ENCODE data around the gene WIPF1.

Gene WIPF1

GRCh38 chr2:174623106-174623637 lies 25.6 kb upstream of the WIPF1 start:
- DNase-seq (ENCODE audit: low read depth in 1 of 2, low spot score in 1 of 2), result no peak

DNA sequence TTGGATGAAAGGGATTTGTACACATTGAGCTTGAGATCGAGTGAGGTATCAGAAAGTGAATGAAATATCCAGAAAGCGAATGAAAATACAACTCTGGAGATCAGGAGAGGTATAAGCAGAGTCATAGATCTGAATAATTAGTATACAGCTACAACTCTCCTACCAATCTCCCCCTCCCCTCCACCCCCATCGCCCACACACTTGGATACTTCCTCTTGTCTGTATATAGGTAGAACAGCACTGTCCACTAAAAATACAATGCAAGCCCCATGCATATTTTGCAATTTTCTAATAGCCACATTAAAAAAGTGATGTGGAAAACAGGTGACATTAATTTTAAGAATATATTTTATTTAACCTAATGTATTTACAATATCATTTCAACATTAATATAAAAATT lies 23.7 kb upstream of the WIPF1 start:
- no peak for DNase-seq (ENCODE audit: low read depth in 1 of 2, low spot score in 1 of 2)

GRCh38 chr2:174618179-174618578 lies 20.6 kb upstream of the WIPF1 start:
- no peak for DNase-seq (ENCODE audit: low read depth in 1 of 2, low spot score in 1 of 2)

DNA sequence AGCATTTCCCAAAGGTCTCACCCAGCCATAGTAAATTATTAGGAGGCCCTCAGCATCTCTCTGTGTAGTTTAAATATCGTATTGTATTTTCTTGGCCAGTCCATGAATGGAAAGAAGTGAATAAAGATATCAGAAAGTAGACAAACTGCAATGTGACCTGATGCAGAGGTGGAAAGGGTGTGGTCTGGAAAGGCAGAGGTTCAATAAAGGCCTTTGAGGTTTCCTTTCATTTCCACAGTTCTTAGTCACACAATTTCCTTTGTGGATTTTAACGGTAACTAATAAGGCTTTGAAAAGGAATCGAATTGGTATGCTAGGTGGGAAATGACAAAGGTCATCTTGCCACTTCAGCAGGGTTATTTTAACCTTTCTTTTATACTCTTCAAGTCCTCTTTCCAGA lies 20.1 kb upstream of the WIPF1 start:
- no peak for DNase-seq (ENCODE audit: low read depth in 1 of 2, low spot score in 1 of 2)

GRCh38 chr2:174617120-174617519 lies 19.5 kb upstream of the WIPF1 start:
- DNase-seq (ENCODE audit: low read depth in 1 of 2, low spot score in 1 of 2), result no peak

GRCh38 chr2:174615871-174616436 lies 18.4 kb upstream of the WIPF1 start:
- no peak for DNase-seq (ENCODE audit: low read depth in 1 of 2, low spot score in 1 of 2)

GRCh38 chr2:174614261-174614660 lies 16.7 kb upstream of the WIPF1 start:
- DNase-seq (ENCODE audit: low read depth in 1 of 2, low spot score in 1 of 2), result no peak

DNA sequence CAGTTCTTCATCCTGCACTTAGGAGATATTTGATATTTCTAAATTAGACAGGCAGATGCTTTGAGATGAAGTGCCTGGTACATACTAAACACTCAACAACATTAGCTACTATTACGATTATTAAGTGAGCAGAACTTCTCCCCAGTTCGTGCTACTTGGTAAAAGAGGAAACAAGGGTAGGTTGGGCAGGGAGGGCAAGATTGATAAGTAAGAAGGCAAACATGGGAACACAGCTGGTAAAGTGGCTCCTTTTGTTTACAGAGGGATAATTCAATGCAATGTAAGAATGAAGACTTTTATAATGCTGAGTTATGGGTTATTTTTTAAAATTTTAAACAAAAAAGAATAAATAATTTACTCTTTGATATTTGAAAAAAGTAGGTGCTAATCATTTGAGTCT lies 15.9 kb upstream of the WIPF1 start:
- DNase-seq (ENCODE audit: low read depth in 1 of 2, low spot score in 1 of 2), result no peak

DNA sequence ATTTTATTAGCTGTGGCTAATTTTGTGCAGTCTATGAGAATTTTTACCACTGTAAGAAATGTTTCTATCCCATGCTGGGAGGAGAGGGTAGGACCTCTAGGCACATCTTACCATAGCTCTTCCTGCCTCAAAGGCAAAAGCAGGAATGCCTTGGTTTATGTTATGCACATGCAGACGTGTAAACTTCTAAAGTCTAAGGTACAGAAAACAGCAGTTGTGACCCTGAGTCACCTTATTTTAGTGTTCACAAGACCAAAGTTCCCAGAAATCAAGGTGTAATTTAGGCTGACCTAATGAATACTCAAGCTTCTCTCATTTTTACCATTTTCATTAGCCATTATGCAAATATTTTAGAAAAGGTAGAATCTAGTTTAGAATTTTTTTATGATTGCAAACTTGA lies 15.4 kb upstream of the WIPF1 start:
- no peak for DNase-seq (ENCODE audit: low read depth in 1 of 2, low spot score in 1 of 2)

- DNase-seq (ENCODE audit: low read depth in 1 of 2, low spot score in 1 of 2), result no peak
These were observed 14.2 kb upstream of the WIPF1 start for GRCh38 chr2:174611854-174612253.

GRCh38 chr2:174611006-174611405 lies 13.4 kb upstream of the WIPF1 start:
- no peak for DNase-seq (ENCODE audit: low read depth in 1 of 2, low spot score in 1 of 2)

DNA sequence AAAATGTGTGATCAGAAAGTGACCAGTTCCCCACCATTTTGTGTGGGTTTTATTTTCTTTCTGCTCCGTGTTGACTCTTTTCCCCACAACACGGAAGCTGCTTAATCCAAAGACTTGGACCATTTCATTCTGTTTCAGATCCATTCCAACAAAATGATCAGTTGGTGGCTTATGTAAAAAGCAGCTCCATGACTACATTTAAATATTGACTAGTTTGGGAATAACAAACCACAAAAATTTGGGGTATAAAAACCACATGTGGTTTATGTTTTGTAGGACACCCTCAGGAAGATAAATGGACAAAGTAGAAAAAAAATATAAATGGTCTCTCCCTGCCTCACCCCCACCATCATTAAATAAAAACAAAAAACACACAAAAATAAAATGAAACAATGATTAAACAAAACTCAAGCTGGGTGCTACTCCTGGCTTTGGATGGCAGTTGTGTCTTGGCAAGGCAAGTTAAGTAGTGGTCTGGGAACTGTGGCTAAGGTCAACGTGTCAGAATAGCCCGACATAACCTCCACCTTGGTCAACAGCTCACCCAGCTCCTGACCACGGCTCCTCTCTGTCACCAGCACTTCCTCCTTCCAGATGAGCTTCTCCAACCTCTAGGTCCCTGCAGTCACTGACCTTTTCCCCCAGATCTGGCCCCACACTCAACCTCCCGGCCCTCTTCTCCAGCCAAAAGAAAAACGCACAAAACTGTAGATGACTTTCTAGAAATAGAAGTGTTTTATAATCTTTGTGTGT lies 12.8 kb upstream of the WIPF1 start:
- DNase-seq (ENCODE audit: low read depth in 1 of 2, low spot score in 1 of 2), result no peak

DNA sequence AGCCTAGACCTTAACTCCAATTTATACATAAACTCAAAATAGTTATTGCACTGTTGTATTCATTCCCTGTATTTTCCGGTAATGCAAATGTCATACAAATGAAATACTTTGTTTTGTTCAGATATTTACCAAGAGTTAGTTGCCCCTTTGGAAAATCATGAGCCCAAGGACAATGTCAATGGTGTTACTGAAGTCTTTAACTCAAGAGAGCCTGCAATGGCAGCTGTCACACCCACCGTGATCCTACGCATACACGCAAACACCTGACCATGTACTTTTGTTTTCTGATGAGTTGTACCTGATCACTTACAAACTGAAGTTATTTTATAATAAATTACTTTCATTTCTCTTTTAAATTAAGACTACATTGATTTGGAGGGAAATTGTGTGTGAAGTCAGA lies 11.7 kb upstream of the WIPF1 start:
- DNase-seq (ENCODE audit: low read depth in 1 of 2, low spot score in 1 of 2), result no peak

GRCh38 chr2:174608866-174609214 lies 11.2 kb upstream of the WIPF1 start:
- DNase-seq (ENCODE audit: low read depth in 1 of 2, low spot score in 1 of 2), result no peak

GRCh38 chr2:174607989-174608865 lies 10.6 kb upstream of the WIPF1 start:
- DNase-seq (ENCODE audit: low read depth in 1 of 2, low spot score in 1 of 2), result no peak

DNA sequence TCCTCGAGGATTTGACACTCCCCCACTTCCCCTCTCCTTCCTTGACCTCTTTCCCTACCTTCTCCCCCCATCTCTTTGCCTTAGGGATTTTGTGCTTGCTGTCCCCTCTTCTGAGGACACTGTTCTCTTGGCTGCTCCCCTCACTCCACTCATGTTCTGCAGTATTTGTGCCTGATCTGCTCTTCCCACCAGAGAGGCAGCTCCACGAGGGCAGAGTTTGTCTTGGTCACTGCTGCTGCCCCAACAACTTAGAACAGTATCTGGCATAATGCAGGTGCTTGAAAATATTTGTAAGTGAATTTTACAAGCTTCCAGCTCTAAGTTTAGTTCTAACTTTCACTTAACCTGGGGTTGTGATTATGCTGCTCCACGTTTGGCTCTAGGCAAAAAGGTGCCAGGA lies 10.0 kb upstream of the WIPF1 start:
- no peak for DNase-seq (ENCODE audit: low read depth in 1 of 2, low spot score in 1 of 2)

DNA sequence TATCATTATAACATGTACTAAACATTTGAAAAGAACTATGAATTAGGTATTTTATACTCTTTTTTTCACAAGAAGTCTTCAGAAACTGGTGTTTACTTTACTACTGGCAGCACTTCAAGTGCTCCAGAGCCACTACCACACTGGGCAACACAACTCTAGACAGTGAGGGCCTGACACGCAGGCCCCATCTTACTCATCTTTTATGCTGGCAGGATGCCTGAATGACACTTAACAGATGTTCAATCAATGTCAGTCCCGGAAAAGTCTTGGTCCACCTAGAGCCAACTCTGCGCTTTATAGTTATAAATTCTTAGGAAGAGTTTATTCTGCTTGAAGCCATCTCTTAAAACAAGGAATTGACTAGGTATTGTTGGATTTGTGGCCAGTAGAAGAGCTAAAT lies 8.7 kb upstream of the WIPF1 start:
- DNase-seq (ENCODE audit: low read depth in 1 of 2, low spot score in 1 of 2), result no peak

DNA sequence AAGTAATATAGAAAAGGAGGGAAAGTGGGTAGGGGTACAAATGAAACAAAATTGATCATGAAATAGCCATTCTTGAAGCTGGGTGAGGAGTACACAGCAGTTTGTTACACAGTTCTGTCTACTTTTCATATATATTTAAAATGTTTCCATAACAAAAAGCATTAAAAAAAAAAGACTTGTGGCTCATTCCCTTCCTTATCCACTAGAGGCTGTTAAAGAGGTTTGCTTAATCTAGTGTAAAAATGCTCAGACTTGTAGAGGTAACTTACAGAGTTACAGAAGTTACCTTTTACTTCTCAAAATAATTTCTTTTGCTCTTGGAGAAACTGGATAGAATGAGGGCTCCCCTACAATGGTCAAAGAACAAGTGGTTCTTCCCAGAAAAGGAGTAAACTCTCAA lies 8.1 kb upstream of the WIPF1 start:
- no peak for DNase-seq (ENCODE audit: low read depth in 1 of 2, low spot score in 1 of 2)

DNA sequence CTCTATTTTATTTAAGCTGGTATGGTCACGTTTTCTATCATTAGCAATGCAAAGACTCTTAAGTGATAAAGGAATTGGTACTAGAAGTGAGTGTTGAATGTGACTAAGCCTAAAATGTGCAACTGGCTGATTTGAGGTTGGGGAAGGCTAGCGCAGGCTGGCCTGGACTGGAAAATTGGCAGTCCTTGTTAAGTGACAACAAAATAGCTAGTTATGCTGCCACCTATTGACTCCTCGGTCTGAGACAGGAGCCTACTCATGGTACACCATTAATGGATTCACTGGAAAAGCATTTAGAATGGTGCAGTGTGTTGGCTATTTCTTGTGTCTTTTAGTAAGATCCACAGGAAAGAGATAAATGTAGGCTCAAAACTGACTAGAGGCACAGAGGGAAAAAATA lies 5.7 kb upstream of the WIPF1 start:
- DNase-seq (ENCODE audit: low read depth in 1 of 2, low spot score in 1 of 2), result peak in 1 of 2 donors; percentile 27

- DNase-seq (ENCODE audit: low read depth in 1 of 2, low spot score in 1 of 2), result no peak
These were observed 5.1 kb upstream of the WIPF1 start for GRCh38 chr2:174602745-174603144.

- no peak for DNase-seq (ENCODE audit: low read depth in 1 of 2, low spot score in 1 of 2)
These were observed 2.7 kb upstream of the WIPF1 start for GRCh38 chr2:174600349-174600748.

DNA sequence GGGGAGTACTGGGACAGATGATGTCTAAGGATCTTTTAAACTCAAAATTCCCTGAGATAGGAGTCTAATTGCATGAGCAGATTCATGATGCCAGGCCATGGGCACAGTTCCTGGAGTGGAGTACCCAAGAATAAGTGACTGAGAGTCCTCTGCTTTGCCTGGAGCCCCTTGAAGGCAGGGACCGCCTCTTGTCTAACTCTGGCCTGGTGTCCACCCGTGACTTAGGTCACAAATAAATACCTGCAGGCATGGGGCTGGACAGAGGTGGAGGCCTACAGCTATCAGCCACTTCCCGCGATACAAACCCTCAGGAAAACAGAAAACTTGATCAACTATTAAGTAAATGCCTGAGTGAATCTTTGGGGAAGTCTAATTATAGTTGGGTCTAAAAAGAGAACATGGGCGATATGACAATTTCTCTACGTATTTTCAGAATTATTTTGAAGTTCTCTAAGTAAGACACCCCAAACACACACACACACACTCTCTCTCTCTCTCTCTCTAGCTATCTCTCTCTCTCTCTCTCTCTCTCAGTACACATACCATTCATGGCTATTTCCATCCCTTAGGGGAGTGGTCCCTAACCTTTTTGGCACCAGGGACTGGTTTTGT lies 1.8 kb upstream of the WIPF1 start:
- DNase-seq (ENCODE audit: low read depth in 1 of 2, low spot score in 1 of 2), result no peak
